ENCODE measurements around the gene PARL. TPM values are rescaled to one million over a fixed set of nuclear protein-coding genes. Genes with fewer than 3 reads are reported as not detected.

The PARL gene
- total and polyA plus RNA-seq, 10 of the 15 experiments (the other 5 are each of a cell fraction or from before 2014, with no cell fraction given): 49.7 to 113 (median 77.2) TPM

- no peak overlapping the region for H3K4me3 ChIP-seq
- no peak for DNase-seq (ENCODE audit: low read depth, low spot score)
- H3K9ac ChIP-seq (ENCODE audit: control insufficient read depth, insufficient read depth, low read length): no peak overlapping the region
- TF ChIP-seq ZBTB40 (IDR thresholded peaks at IDR 0.05; ENCODE audit: borderline replicate concordance): no peak
- TF ChIP-seq RFX5 (IDR thresholded peaks at IDR 0.05; ENCODE audit: low read depth, low read length): no peak
- intact Hi-C loops (cut with micrococcal nuclease; ENCODE audit: unreplicated experiment): no loop called here
- in situ Hi-C loops (cut with MboI): no loop called here
- ATAC-seq: no peak
- H2AFZ ChIP-seq (ENCODE audit: control insufficient read depth, low read depth, low read length): no peak overlapping the region
- no TSS peak for BruUV-seq (replicated peaks)
- no peak overlapping the region for H3K27ac ChIP-seq (ENCODE audit: control insufficient read depth, insufficient read depth)
- ChIA-PET RAD21 (ENCODE audit: unreplicated experiment) (no interaction called here), SMC1A (ENCODE audit: uncharacterized antibody, unreplicated experiment) (no interaction called here), POLR2A (no interaction called here), CTCF (no interaction called here)
- no peak for FAIRE-seq
- no peak overlapping the region for H3K4me2 ChIP-seq (ENCODE audit: control insufficient read depth, insufficient read depth)
- H3K27me3 ChIP-seq (replicated peaks in 1 of 2; ENCODE audit: control insufficient read depth in 2 of 2, insufficient read depth in 2 of 2, low read length in 1 of 2): no peaks in the 10 kb centered on the region
- peaks cover 5 to 24% of the 10 kb centered on the region in 2 experiments for H3K36me3 ChIP-seq (ENCODE audit: control insufficient read depth in 2 of 2, insufficient read depth in 2 of 2, low read length in 1 of 2)
- WGBS (ENCODE audit: insufficient coverage, insufficient replicate concordance, low lambda C conversion rate, missing lambda C conversion rate): 95% methylated on average over 2 of the region's 3 CpGs
- no peaks in the 10 kb centered on the region for H3K9me3 ChIP-seq (replicated peaks; ENCODE audit: control insufficient read depth, insufficient read depth, low read length)
- H3K4me1 ChIP-seq (ENCODE audit: control insufficient read depth, insufficient read depth, low read length): no peaks in the 10 kb centered on the region
- no peaks in the 10 kb centered on the region for H4K20me1 ChIP-seq (ENCODE audit: control insufficient read depth, insufficient read depth)
- no peaks in the 10 kb centered on the region for H3K79me2 ChIP-seq (ENCODE audit: control insufficient read depth, insufficient read depth, low read length)
These were observed 46.8 kb downstream of the PARL start for GRCh38 chr3:183837894-183838293.

DNA sequence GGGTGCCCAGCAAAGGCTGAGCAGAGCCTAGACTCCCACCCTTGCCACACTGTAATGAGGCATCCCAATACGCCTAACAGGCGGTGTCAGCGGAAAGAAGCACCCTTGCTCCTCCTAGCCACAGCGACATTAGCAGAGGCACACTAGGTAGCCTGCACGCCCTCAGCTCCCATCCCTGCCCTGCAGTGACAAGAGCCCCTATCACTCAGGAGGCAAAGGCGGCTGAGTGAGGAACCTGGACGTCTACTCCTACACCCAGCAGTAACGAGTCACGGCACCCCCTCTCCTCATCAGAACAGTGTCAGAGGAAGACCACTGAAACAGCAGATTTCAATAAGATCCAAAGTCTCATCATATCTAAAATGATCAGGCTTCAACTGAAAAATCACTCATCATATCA lies 47.3 kb downstream of the PARL start:
- CTCF ChIA-PET: no interaction called here
- Histone ChIP-seq H3K9ac (ENCODE audit: control insufficient read depth, insufficient read depth, low read length) (no peak overlapping the region), H3K4me2 (ENCODE audit: control insufficient read depth, insufficient read depth) (no peak overlapping the region), H3K9me3 (replicated peaks; ENCODE audit: control insufficient read depth, insufficient read depth, low read length) (no peaks in the 10 kb centered on the region), H4K20me1 (ENCODE audit: control insufficient read depth, insufficient read depth) (no peaks in the 10 kb centered on the region), H3K27ac (ENCODE audit: control insufficient read depth, insufficient read depth) (no peak overlapping the region), H2AFZ (ENCODE audit: control insufficient read depth, low read depth, low read length) (no peak overlapping the region), H3K27me3 (replicated peaks in 1 of 2; ENCODE audit: control insufficient read depth in 2 of 2, insufficient read depth in 2 of 2, low read length in 1 of 2) (no peaks in the 10 kb centered on the region), H3K4me1 (ENCODE audit: control insufficient read depth, insufficient read depth, low read length) (no peaks in the 10 kb centered on the region), H3K36me3 (ENCODE audit: control insufficient read depth in 2 of 2, insufficient read depth in 2 of 2, low read length in 1 of 2) (peaks cover 9 to 27% of the 10 kb centered on the region in 2 experiments; a peak in 3 of 4 replicates), H3K4me3 (no peak overlapping the region), H3K79me2 (ENCODE audit: control insufficient read depth, insufficient read depth, low read length) (no peaks in the 10 kb centered on the region)
- intact Hi-C loops (cut with micrococcal nuclease; ENCODE audit: unreplicated experiment) (no loop called here), in situ Hi-C loops (cut with MboI) (no loop called here)
- POLR2A ChIA-PET: no interaction called here
- FAIRE-seq: no peak
- BruUV-seq (replicated peaks): no TSS peak
- SMC1A ChIA-PET (ENCODE audit: uncharacterized antibody, unreplicated experiment): no interaction called here
- no peak for TF ChIP-seq SUZ12 (IDR thresholded peaks at IDR 0.05; ENCODE audit: unreplicated experiment)
- TF ChIP-seq DPF2 (IDR thresholded peaks at IDR 0.05): no peak
- no peak for TF ChIP-seq RFX5 (IDR thresholded peaks at IDR 0.05; ENCODE audit: low read depth, low read length)
- TF ChIP-seq PAX8 (IDR thresholded peaks at IDR 0.05): no peak
- TF ChIP-seq HDGF (IDR thresholded peaks at IDR 0.05): no peak
- no peak for TF ChIP-seq EGR1 (IDR thresholded peaks at IDR 0.05; ENCODE audit: borderline replicate concordance in 1 of 2, low read depth in 2 of 2, low read length in 2 of 2)
- TF ChIP-seq SIN3A (IDR thresholded peaks at IDR 0.05; ENCODE audit: low read depth, low read length): no peak
- WGBS (ENCODE audit: insufficient coverage, insufficient replicate concordance, low lambda C conversion rate, missing lambda C conversion rate): 93% methylated on average over 9 of the region's 9 CpGs
- RAD21 ChIA-PET (ENCODE audit: unreplicated experiment): no interaction called here
- no peak for DNase-seq (ENCODE audit: low read depth, low spot score)
- no peak for ATAC-seq
